Upper lobe of left lung (tissue), 6 donors: ENCODE data around the gene SGIP1. TPM values are rescaled to one million over a fixed set of nuclear protein-coding genes. Genes with fewer than 3 reads are reported as not detected.

Source experiments
- ATAC-seq, 2 donors: fragments of 200-7000 bp; cut with Tn5 transposase; one replicate each; pipeline ENCODE4 v1.9.1; 2022; ENCODE audit warnings: mild to moderate bottlenecking in 2 of 2, moderate library complexity in 2 of 2; ENCODE audit not compliant: low FRiP score in 2 of 2
- DNase-seq, 2 donors: peaks; one replicate each; pipeline ENCODE4 v3.0.0-alpha.2; 2019 to 2020
- H3K27ac ChIP-seq, 4 donors: fragments of 200-600 bp; sonication (generic); one replicate each; pipeline ENCODE4 v1.5.1; 2016 to 2019
- H3K27me3 ChIP-seq, 4 donors: fragments of 200-600 bp; sonication (generic); one replicate each; pipeline ENCODE4 v1.5.1; 2017 to 2019
- H3K36me3 ChIP-seq, 4 donors: fragments of 200-600 bp; sonication (generic); one replicate each; pipeline ENCODE4 v1.5.1; 2016 to 2019
- H3K4me1 ChIP-seq, 4 donors: fragments of 200-600 bp; sonication (generic); one replicate each; pipeline ENCODE4 v1.5.1; 2018 to 2019
- H3K4me3 ChIP-seq, 4 donors: fragments of 200-600 bp; sonication (generic); one replicate each; pipeline ENCODE4 v1.5.1; 2017 to 2019; ENCODE audit warnings: mild to moderate bottlenecking in 2 of 4, moderate library complexity in 1 of 4
- H3K9me3 ChIP-seq, 4 donors: fragments of 200-600 bp; sonication (generic); one replicate each; pipeline ENCODE4 v1.5.1; 2018 to 2019
- EP300 ChIP-seq, 4 donors: sonication (generic); formaldehyde crosslinking; IDR thresholded peaks; one replicate each; pipeline ENCODE4 v1.5.1; 2017; ENCODE audit warnings: antibody characterized with exemption in 4 of 4, control low read depth in 2 of 4
- POLR2A ChIP-seq, 4 donors: fragments of 450-650 bp; IDR thresholded peaks; one replicate each; pipeline ENCODE4 v1.5.1; 2016 to 2017; ENCODE audit warnings: antibody characterized with exemption in 4 of 4, mild to moderate bottlenecking in 2 of 4
- POLR2AphosphoS5 ChIP-seq, 2 donors: sonication (generic); formaldehyde crosslinking; IDR thresholded peaks; one replicate each; pipeline ENCODE4 v1.5.1; 2017; ENCODE audit warnings: antibody characterized with exemption in 2 of 2
- WGBS, 2 donors: methylation state at CpG; one replicate each; pipeline ENCODE4 v1.1.5; 2017 to 2018; 5-methylcytosine and 5-hydroxymethylcytosine counted together
- total RNA-seq, 6 donors: library from RNA; depleted of rRNA in 4 of 6; stranded (reverse); fragments of >200 nt in 4 of 6; gene quantifications; one replicate each; pipeline versions ENCODE4 v1.1.0 to v1.2.1, GENCODE V29; 2016 to 2021
- TF ChIP-seq, protein P1 (sequence below), 6 experiments: fragments of 450-650 bp in 4 of 6; fragments of 200-600 bp in 2 of 6; sonication (generic) in 2 of 6; IDR thresholded peaks; one replicate each; pipeline ENCODE4 v1.5.1; 2016 to 2019; ENCODE audit warnings: antibody characterized with exemption in 6 of 6
- donor health status: DM: no; HTN: no; CAD: no; lungs with moderate emphysema.
- donor health status: DM: no; HTN: yes; CAD: no; lungs with severe emphysema.

Gene SGIP1
- total RNA-seq, 6 donors from 2014 or later, result 5.8 to 29.3 (median 10.0) TPM

- DNase-seq (no peak), ATAC-seq (peak in 1 of 2 donors; percentile 76)
- WGBS, 2 donors, result 96% methylated on average over 1 of the region's 1 CpG
- no peaks in the 10 kb centered on the region for H3K9me3 ChIP-seq
- no peak overlapping the region for H3K27ac ChIP-seq
- no peaks in the 10 kb centered on the region for H3K36me3 ChIP-seq
- no peaks in the 10 kb centered on the region for H3K4me1 ChIP-seq
- H3K4me3 ChIP-seq, result no peak overlapping the region
- no peak for TF ChIP-seq EP300 (IDR thresholded peaks at IDR 0.05)
- TF ChIP-seq POLR2AphosphoS5 (IDR thresholded peaks at IDR 0.05), result no peak
- TF ChIP-seq POLR2A (IDR thresholded peaks at IDR 0.05), result no peak
- TF ChIP-seq, protein P1, sequence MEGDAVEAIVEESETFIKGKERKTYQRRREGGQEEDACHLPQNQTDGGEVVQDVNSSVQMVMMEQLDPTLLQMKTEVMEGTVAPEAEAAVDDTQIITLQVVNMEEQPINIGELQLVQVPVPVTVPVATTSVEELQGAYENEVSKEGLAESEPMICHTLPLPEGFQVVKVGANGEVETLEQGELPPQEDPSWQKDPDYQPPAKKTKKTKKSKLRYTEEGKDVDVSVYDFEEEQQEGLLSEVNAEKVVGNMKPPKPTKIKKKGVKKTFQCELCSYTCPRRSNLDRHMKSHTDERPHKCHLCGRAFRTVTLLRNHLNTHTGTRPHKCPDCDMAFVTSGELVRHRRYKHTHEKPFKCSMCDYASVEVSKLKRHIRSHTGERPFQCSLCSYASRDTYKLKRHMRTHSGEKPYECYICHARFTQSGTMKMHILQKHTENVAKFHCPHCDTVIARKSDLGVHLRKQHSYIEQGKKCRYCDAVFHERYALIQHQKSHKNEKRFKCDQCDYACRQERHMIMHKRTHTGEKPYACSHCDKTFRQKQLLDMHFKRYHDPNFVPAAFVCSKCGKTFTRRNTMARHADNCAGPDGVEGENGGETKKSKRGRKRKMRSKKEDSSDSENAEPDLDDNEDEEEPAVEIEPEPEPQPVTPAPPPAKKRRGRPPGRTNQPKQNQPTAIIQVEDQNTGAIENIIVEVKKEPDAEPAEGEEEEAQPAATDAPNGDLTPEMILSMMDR (IDR thresholded peaks at IDR 0.05), result no peak
- H3K27me3 ChIP-seq, result no peaks in the 10 kb centered on the region
Observed at GRCh38 chr1:66624412-66625060, 90.6 kb downstream of the SGIP1 start.

DNA sequence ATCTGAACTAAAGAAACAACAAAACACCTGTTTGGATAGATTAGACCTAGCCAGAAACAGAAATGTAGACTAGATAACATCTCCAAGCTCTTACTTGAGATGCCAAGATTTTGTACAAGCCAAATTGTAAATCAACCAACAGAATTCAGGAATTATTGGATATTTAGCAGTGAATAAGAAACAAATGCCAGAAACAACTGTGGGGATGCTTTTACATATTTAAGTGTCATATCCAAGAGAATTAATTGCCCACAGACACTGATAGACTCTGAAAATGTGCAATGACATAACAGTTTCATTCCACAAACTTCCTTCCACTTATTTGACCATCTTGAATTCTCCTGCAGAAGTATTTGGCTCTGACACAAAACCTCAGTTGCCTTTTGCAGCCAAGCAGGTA is 92.3 kb downstream of the SGIP1 start:
- TF ChIP-seq, protein P1 (IDR thresholded peaks at IDR 0.05), result no peak
- TF ChIP-seq POLR2AphosphoS5 (IDR thresholded peaks at IDR 0.05) (no peak), POLR2A (IDR thresholded peaks at IDR 0.05) (no peak), EP300 (IDR thresholded peaks at IDR 0.05) (no peak)

GRCh38 chr1:66628926-66629325 is 95.0 kb downstream of the SGIP1 start:
- 86 to 94% methylated on average over 1 of the region's 1 CpG for WGBS, 2 donors
- no peak for TF ChIP-seq POLR2A (IDR thresholded peaks at IDR 0.05)
- no peaks in the 10 kb centered on the region for H3K27me3 ChIP-seq
- ATAC-seq (no peak), DNase-seq (no peak)
- H3K9me3 ChIP-seq, result no peaks in the 10 kb centered on the region
- no peak overlapping the region for H3K4me3 ChIP-seq
- H3K27ac ChIP-seq, result no peak overlapping the region
- H3K4me1 ChIP-seq, result no peaks in the 10 kb centered on the region
- H3K36me3 ChIP-seq, result no peaks in the 10 kb centered on the region

More for the DNA sequence above, 92.3 kb downstream of the SGIP1 start:
- H3K4me1 ChIP-seq, result no peaks in the 10 kb centered on the region
- H3K27me3 ChIP-seq, result no peaks in the 10 kb centered on the region
- no peaks in the 10 kb centered on the region for H3K9me3 ChIP-seq
- no peak for DNase-seq
- no peak overlapping the region for H3K4me3 ChIP-seq
- no peak for ATAC-seq
- H3K36me3 ChIP-seq, result no peaks in the 10 kb centered on the region
- H3K27ac ChIP-seq, result no peak overlapping the region

DNA sequence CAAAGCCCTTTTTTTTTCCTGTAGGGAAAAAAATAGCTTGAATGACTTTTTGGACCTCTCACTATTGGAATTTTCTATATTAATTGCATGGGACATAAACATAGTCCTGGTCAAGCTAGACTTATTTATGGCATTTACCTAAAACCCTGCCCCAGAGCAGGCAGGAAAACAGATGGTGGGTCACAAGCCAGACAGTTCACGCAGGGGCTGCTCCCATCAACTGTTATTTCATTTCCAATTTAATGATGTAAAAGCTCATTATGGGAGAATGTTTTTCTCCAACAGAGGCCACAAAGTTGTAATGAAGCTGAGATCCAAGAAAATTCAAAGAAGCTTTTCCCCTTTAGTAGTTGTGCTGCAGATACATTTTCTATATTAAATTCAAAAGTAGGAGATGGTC is 99.2 kb downstream of the SGIP1 start:
- TF ChIP-seq POLR2A (IDR thresholded peaks at IDR 0.05) (no peak), POLR2AphosphoS5 (IDR thresholded peaks at IDR 0.05) (no peak), EP300 (IDR thresholded peaks at IDR 0.05) (no peak)
- TF ChIP-seq, protein P1 (IDR thresholded peaks at IDR 0.05), result no peak
- DNase-seq, result no peak
- no peak for ATAC-seq

GRCh38 chr1:66637146-66637545 is 103.2 kb downstream of the SGIP1 start:
- Histone ChIP-seq H3K36me3 (no peaks in the 10 kb centered on the region), H3K4me1 (no peaks in the 10 kb centered on the region), H3K9me3 (no peaks in the 10 kb centered on the region), H3K27me3 (no peaks in the 10 kb centered on the region), H3K27ac (no peak overlapping the region), H3K4me3 (no peak overlapping the region)
- DNase-seq, result no peak
- WGBS, 2 donors, result 56 to 58% methylated on average over 1 of the region's 1 CpG
- TF ChIP-seq POLR2AphosphoS5 (IDR thresholded peaks at IDR 0.05) (no peak), POLR2A (IDR thresholded peaks at IDR 0.05) (no peak), EP300 (IDR thresholded peaks at IDR 0.05) (no peak)
- TF ChIP-seq, protein P1 (IDR thresholded peaks at IDR 0.05), result no peak
- no peak for ATAC-seq

More for the DNA sequence above, 99.2 kb downstream of the SGIP1 start:
- Histone ChIP-seq H3K4me1 (no peaks in the 10 kb centered on the region), H3K27me3 (no peaks in the 10 kb centered on the region), H3K9me3 (no peaks in the 10 kb centered on the region), H3K27ac (no peak overlapping the region), H3K4me3 (no peak overlapping the region), H3K36me3 (no peaks in the 10 kb centered on the region)
- WGBS, 2 donors, result 81 to 82% methylated on average over 1 of the region's 1 CpG
